NCI-H1105 (cell line): ENCODE results near the gene IFT74.

Experiments used
- DNase-seq: peaks from one replicate; lab custom pipeline; 2025; lab: John Stamatoyannopoulos, UW

The IFT74 gene

DNA sequence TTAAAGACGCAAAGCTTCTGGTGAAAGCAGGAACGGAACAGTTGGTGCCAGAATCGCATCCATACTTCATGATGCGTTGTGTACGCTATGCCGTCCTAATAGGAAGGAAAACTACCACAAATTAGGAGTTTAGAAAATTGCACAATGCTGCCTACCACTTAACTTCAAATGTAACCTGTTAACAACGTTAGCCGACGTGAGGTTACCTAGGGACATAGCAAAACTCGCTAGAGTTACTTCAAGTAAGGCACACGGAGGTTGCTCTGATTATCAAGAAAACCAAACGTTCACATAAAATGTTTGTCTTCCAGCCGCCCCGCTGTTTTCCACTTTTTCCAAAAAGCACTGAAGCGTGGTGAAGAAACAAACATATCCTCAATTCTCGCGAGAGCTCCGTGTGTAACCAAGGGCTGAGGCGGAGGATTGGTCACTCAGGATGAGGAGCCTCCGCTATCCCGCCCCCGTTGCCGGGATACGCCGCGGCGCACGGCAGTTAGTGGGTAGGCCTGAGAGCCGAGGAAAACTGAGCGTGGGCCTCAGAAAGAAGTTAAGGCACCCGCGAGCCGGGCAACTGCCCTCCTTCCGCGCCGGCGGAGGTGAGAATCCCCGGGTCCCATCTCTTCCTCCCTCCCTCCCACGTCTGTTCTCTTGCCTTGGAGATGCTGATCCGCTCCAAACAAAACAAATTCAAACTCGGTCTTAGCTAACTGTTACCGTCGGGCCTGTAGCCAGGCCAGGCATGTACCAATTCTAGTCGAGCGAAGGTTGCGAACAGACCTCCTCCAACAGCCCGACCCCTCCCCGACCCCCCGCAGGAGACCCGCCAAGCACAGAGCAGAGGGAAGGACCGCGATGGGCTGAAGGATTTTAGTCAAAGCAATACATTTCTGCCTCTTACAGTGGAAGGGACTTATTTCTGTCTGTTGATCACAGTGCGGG is at the start of gene IFT74:
Gene IFT74, plus strand, starts transcription at position 492 of the 939 bp plus-strand sequence. CDS start 5,556 bp downstream, outside the sequence.
- peak; percentile 99 for DNase-seq

- no peak for DNase-seq
Observed at GRCh38 chr9:26913138-26913668, 43.0 kb upstream of the IFT74 start.

DNA sequence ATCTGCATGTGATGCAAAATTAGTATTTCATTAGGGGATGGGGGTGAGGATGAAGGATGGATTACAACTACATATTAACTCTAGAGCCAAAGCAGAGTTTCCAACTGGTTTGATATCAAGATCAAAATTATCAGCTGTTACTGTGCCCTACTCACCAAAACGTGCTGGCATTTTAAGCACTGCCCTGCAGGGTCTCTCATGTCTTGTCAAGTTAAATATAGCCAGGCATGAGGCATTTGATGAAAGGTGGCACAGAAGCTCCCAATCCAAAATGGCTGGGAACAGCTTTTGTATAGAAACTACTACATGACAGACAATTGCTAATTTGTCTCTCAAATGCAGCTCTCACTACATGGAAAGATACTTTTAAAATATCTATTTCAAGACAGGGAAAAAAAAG is 36.5 kb upstream of the IFT74 start:
- no peak for DNase-seq

DNA sequence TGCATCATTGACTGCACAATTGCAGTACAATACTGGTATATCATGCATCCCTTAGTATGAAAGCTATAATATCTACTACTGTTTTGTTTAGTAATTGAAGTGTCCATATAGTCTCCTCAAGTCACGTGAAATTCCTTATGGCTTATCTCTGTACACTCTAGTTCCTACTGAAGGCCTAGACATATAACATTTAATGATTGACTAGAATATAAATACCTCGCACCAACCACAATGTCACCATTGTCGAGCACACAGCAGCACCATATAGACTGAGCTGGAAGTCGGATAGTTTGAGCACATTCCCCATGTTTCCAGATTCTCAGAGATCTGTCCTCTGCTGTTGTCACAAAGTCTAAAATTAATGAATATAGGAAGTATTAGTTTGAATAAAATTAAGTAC is 30.6 kb upstream of the IFT74 start:
- DNase-seq, result no peak

DNA sequence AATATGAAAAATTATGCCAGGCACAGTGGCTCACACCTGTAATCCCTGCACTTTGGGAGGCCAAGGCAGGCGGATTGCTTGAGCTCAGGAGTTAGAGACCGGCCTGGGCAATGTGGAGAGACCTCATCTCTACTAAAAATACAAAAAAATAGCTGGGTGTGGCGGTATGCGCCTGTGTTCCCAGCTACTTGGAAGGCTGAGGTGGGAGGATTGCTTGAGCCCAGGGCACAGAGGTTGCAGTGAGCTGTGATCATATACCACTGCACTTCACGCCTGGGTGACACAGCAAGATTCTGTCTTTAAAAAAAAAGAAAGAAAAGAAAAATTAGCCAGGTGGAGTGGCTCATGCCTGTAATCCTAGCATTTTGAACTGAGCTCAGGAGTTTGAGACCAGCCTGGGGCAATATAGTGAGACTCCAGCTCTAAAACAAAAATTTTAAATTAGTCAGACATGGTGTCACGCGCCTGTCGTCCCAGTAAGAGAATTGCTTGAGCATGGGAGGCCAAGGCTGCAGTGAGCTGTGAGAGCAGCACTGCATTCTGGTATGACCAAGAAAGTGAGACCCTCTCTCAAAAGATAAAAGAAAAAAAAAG is 27.2 kb upstream of the IFT74 start:
- no peak for DNase-seq

DNA sequence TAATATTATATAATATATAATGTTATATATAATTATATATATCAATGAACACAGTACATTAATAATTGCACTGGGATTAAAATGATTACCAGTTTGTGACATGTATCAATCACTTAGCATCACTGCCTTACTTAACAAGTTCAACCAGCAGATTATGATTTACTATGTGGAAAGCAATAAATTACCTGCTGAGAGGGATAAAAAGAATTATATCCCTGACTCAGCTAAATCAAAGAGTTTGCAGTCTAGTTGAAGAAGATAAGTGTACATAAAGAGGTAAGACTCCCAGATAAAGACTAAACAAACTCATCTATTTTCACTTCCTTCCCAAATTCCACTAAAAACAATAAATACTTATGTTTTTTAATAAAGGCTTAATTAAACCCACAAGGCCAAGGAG is 20.4 kb upstream of the IFT74 start:
- DNase-seq, result no peak

DNA sequence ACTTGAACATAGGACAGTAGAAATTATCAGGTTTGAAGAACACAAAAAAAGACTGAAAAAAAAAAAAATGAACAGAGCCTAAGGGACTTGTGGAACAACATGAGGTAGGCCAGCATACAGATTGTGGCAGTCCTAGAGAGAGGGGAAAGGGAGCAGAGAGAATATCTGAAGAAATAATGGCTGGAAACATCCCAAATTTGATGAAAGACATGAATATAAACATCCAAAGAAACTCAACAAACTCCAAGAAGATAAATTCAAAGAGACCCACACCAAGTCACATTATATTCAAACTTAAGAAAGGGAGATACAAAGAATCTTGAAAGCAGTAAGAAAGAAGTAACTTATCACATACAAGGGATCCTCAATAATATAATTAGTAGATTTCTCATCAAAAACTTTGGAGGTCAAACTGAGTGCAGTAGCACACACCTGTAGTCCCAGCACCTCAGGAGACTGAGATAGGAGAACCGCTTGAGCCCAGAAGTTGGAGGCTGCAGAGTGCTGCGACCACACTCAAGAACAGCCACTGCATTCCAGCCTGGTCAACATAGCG is 18.3 kb upstream of the IFT74 start:
- DNase-seq, result no peak

DNA sequence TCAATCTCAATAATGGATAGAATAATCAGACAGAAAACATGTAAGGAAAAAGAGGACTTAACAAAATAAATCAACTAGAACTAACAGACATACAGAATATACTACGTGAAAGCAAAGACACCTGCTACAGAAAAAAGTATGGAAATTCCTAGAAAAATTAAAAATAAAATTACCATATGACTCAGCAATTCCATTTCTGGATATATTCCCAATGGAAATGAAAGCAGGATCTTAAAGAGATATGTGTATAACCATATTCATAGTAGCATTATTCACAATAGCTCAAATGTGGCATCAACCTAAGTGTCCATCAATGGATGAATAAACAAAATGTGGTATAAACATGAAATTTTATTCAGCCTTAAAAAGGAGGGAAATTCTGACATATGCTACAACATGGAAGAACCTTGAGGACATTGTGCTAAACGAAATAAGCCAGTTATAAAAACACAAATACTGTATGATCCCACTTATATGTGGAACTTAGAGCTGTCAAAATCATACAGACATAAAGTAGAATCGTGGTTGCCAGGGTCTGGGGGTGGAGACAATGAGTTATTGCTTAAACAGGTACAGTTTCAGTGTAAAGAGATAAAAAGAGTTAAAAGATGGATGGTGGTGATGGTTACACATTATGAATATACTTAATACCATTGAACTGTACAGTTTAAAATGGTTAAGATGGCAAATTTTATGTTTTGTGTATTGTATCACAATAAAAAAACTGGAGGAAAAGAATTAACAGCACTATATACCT is 16.1 kb upstream of the IFT74 start:
- no peak for DNase-seq

DNA sequence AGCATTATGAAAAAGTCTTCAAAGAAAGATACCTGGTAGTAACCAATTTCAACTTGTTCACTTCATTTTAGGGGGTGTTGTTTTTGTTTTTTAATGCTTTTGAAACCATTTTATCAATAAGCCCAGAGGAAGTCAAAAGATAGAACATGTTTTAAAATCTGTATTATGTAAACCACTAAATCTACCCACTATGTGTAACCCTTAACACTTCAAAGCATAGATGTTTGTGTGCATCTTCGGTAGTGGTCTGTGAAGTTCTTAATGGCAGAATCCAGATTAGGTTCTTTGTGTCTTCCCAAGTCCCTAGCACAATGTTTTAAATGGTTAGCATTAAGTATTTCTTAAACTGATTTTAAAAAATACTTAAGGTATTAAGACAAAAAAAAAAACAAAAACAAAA is 15.4 kb upstream of the IFT74 start:
- no peak for DNase-seq

GRCh38 chr9:26945591-26945990 is 10.6 kb upstream of the IFT74 start:
- no peak for DNase-seq

DNA sequence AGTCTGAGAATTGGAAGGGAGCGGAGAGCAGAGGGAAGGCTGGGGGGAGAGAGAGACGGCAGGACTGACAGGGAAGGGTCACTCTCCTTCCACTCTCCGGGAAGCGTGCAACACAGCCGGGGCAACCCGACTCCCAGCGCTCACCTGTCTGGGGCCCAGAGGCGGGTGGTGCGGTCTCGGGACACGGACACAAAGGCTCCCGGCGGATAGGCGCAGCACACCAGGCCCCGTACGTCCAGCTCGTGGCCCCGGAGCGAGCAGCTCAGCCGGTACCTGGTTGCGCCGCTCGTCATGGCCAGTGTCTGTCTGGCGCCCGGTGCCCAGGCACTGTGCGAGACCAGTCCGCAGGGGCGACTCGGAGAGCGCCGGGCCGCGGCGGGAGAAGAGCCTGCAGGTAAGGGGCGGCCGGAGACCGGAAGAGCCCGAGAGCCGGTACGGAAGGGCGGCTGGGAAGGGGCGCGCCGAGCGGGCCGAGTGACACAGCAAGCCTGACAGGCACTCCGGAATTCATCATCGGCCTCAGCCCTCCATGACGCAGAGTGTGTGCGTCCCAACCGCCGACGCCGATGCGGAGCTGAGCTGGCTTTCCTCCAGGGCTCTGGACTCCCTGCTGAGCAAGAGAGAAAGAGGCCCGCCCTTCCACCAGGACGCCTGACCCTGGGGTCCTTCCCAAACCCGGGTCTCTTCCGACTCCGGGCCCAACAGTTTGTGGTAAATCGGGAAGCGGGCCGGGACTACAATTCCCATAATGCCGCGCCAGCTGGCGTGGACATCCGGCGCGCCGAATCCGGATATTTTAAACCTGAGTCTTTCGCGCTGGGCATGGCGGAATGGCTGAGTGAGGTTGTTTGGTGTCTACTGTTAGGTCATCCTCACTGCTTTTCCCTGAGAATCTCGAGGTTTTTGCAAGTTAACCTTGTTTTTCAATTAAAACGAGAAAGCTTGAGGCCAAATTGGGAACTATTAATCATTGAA is 9.2 kb upstream of the IFT74 start, which contains the start of gene PLAA:
Gene PLAA, minus strand, starts transcription at position 490 of the 975 bp plus-strand sequence. Its CDS starts 197 bp downstream, at position 293.
- peak; percentile 94 for DNase-seq

- DNase-seq, result no peak
Observed at GRCh38 chr9:26947736-26948135, 8.5 kb upstream of the IFT74 start.

DNA sequence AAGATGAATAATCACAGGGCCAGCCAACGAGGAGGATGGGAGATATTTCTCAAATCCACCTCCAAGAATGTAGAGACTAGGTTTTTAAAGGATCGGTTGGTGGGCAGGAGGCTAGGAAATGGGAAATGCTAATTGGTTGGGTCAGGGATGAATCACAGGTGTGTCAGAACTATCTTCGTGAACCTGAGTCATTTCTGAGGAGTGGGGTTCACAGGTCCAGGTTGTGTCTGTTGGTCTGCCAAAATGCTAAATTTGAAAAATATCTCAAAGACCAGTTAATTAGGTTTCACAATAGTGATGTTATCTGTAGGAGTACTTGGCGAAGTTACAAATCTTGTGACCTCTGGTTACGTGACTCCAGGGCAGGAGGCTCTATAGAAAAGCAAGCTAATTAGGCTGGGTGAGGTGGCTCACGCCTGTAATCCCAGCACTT is 6.6 kb upstream of the IFT74 start:
- DNase-seq, result no peak

DNA sequence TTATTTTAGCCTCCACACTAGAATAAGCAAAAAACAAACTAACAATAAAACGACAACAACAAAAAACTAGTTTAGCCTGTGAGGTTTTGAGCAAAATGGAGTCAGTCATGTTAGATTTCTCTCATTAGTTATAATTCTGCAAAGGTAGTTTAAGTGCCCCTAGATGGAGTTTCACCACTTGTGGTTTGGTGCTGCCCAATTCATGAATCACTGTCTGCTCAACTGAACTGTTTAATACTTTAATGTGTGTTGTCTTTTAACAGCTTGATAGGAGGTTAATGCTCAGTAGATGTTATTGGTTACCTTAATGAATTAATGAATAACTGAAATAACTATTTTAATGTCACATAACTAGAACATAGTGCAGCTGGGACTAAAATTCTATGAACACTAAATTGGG is 5.7 kb upstream of the IFT74 start:
- no peak for DNase-seq

DNA sequence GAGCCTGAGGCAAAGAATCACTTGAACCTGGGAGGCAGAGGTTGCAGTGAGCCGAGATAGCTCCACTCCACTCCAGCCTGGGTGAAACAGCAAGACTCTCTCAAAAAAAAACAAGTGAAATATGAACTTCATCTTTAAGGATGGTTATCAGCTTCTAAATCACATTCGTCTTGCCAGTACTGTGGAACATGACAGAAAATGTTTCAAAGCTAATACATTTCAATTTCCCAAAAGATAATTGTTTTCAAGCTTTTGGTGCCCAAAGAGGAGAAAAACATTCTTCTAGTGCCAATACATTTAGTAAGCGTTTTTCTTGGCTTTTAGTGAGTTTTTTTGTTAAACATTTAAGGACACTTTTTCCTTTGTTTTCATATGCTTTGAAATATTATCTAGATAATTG is 4.4 kb upstream of the IFT74 start:
- no peak for DNase-seq

DNA sequence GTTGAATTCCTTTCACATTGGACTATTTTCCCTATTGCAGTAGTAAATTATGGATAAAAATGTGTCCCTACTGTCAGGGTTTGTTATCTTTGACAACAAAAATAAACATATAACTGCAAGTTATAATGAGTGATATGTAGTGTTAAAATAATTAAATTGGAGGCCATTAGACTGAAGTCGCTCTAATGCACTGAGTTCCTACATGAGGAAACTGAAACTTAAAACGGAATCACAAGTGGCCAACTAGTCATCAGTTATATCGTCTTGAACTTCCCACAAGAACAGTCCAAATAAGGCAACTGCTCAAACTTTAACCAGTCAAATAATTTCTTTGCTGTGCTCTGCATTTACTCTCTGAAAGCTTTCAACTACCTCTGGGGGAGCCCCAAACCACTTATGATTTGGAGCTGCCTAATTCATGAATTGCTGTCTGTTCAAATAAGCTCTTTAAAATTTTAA is 2.1 kb upstream of the IFT74 start:
- DNase-seq, result no peak

- no peak for DNase-seq
Observed at GRCh38 chr9:26955222-26955903, 849 bp upstream of the IFT74 start.

DNA sequence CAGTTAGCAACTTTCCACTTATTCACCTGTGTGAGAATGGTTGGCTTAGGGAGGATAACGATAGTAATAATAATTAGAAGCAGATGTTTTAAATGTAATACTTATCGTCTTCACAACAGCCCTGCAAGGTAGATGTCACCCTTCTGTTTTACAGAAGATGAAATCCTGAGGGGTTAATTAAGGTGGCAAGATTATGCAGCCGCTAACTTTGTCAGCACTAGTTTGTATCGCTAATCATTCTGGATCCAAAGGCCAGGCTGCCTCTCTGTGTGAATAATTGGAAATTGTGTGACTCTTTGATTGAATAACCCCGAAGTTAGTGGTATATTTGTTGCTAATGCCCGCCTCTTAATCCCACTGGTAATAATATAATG is 635 bp downstream of the IFT74 start:
- DNase-seq, result no peak

DNA sequence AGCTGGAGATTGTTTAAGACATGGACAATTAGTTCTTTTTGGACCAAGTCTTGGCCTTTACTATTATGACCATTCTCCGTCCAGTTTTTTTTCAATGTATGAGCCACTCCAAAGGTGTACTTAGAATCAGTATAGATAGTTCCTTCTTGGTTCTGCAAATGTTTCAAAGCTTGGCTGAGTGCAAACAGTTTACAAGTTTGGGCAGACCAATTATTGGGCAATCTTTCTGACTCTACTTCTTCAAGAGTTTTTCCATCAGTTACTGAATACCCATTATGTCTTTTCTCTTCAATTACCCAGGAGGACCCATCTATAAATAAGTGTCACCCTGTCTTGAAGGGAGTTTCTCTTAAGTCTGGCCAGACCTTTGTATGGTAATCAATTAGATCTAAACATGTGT is 15.5 kb downstream of the IFT74 start:
- DNase-seq, result no peak

- DNase-seq, result no peak
Observed at GRCh38 chr9:26973989-26974388, 17.8 kb downstream of the IFT74 start.
